ENCODE data around the gene ACSL1. TPM values are rescaled to one million over a fixed set of nuclear protein-coding genes. Genes with fewer than 3 reads are reported as not detected.

Gene ACSL1
- total and polyA plus RNA-seq, 9 of the 15 experiments (the other 6 are each of a cell fraction or from before 2014, with no cell fraction given), result 6.7 to 24.1 (median 15.0) TPM

DNA sequence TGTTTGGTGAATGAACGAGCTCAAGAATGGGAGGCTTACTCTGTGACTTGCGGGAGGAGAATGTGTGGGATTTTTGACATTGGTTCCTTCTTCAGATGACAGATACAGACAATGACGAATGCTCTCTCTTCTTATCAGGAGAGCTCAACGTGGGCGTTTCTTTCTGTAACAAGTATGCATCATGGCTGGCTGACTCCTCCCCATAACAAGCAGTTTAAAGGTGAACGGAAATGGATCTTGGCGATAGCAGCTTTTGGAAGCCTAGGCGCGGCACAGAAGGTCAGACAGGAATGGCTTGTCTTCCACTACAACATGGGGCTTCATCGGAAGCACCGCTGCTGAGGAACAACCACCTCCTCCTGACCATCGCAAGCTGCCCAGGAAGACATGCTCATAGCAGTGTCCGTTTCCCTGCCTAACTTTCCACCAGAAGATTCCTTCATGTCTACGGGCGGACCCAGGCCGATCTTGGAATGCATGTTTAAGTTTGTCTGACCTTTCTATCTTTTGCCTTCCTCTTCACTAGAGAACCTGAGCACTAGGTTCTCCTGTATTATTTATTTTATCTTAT lies 18.3 kb upstream of the ACSL1 start (continued):
- no peak for TF ChIP-seq E2F3 (CRISPR knock-in tag; IDR thresholded peaks at IDR 0.05)
- no peak for TF ChIP-seq THRAP3 (IDR thresholded peaks at IDR 0.05; ENCODE audit: borderline replicate concordance)
- TF ChIP-seq TAF1 (IDR thresholded peaks at IDR 0.05; ENCODE audit: control insufficient read depth, extremely low read depth, insufficient read depth, low read length, severe bottlenecking), result peak; percentile 61
- TF ChIP-seq MTA1 (IDR thresholded peaks at IDR 0.05; ENCODE audit: borderline replicate concordance), result no peak; the same call in none of the 2 replicates
- TF ChIP-seq CXXC5 (CRISPR knock-in tag; IDR thresholded peaks at IDR 0.05), result peak; percentile 38
- no peak for TF ChIP-seq MCM2 (IDR thresholded peaks at IDR 0.05; ENCODE audit: low read depth)
- TF ChIP-seq SRSF1 (IDR thresholded peaks at IDR 0.05; ENCODE audit: low read depth, low read length), result no peak
- TF ChIP-seq GATAD2B (IDR thresholded peaks at IDR 0.05; ENCODE audit: borderline replicate concordance), result peak; percentile 26; the same call in 1 of the 2 replicates
- no peak for TF ChIP-seq FOXK1 (CRISPR knock-in tag; IDR thresholded peaks at IDR 0.05; ENCODE audit: borderline replicate concordance)
- TF ChIP-seq SUPT5H (IDR thresholded peaks at IDR 0.05), result peak; percentile 85
- TF ChIP-seq MTA3 (IDR thresholded peaks at IDR 0.05; ENCODE audit: borderline replicate concordance), result peak; percentile 79
- no peak for TF ChIP-seq ARID2 (IDR thresholded peaks at IDR 0.05)
- TF ChIP-seq, protein P1, sequence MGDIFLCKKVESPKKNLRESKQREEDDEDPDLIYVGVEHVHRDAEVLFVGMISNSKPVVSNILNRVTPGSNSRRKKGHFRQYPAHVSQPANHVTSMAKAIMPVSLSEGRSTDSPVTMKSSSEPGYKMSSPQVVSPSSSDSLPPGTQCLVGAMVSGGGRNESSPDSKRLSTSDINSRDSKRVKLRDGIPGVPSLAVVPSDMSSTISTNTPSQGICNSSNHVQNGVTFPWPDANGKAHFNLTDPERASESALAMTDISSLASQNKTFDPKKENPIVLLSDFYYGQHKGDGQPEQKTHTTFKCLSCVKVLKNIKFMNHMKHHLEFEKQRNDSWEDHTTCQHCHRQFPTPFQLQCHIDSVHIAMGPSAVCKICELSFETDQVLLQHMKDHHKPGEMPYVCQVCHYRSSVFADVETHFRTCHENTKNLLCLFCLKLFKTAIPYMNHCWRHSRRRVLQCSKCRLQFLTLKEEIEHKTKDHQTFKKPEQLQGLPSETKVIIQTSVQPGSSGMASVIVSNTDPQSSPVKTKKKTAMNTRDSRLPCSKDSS (IDR thresholded peaks at IDR 0.05; ENCODE audit: low read depth, partially characterized antibody), result no peak
- TF ChIP-seq, protein P2, sequence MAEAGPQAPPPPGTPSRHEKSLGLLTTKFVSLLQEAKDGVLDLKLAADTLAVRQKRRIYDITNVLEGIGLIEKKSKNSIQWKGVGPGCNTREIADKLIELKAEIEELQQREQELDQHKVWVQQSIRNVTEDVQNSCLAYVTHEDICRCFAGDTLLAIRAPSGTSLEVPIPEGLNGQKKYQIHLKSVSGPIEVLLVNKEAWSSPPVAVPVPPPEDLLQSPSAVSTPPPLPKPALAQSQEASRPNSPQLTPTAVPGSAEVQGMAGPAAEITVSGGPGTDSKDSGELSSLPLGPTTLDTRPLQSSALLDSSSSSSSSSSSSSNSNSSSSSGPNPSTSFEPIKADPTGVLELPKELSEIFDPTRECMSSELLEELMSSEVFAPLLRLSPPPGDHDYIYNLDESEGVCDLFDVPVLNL (CRISPR knock-in tag; IDR thresholded peaks at IDR 0.05; ENCODE audit: low read depth), result no peak
- no peak for TF ChIP-seq ARHGAP35 (IDR thresholded peaks at IDR 0.05; ENCODE audit: partially characterized antibody)
- no peak for TF ChIP-seq POU5F1 (IDR thresholded peaks at IDR 0.05; ENCODE audit: borderline replicate concordance, low read depth, low read length, partially characterized antibody)
- TF ChIP-seq, protein P3, sequence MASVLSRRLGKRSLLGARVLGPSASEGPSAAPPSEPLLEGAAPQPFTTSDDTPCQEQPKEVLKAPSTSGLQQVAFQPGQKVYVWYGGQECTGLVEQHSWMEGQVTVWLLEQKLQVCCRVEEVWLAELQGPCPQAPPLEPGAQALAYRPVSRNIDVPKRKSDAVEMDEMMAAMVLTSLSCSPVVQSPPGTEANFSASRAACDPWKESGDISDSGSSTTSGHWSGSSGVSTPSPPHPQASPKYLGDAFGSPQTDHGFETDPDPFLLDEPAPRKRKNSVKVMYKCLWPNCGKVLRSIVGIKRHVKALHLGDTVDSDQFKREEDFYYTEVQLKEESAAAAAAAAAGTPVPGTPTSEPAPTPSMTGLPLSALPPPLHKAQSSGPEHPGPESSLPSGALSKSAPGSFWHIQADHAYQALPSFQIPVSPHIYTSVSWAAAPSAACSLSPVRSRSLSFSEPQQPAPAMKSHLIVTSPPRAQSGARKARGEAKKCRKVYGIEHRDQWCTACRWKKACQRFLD (CRISPR knock-in tag; IDR thresholded peaks at IDR 0.05), result no peak; the same call in 1 of the 2 replicates
- TF ChIP-seq ZNF174 (CRISPR knock-in tag; IDR thresholded peaks at IDR 0.05), result no peak
- no peak for TF ChIP-seq GATAD2A (IDR thresholded peaks at IDR 0.05)
- peak; percentile 38 for TF ChIP-seq RBBP5 (IDR thresholded peaks at IDR 0.05; ENCODE audit: borderline replicate concordance, insufficient read depth, low read length, poor library complexity, severe bottlenecking)
- no peak for TF ChIP-seq NELFE (IDR thresholded peaks at IDR 0.05; ENCODE audit: insufficient read depth, insufficient read length)
- TF ChIP-seq, protein P4, sequence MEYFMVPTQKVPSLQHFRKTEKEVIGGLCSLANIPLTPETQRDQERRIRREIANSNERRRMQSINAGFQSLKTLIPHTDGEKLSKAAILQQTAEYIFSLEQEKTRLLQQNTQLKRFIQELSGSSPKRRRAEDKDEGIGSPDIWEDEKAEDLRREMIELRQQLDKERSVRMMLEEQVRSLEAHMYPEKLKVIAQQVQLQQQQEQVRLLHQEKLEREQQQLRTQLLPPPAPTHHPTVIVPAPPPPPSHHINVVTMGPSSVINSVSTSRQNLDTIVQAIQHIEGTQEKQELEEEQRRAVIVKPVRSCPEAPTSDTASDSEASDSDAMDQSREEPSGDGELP (CRISPR knock-in tag; IDR thresholded peaks at IDR 0.05; ENCODE audit: borderline replicate concordance), result peak; percentile 20; the same call in 1 of the 2 replicates
- TF ChIP-seq, protein P5, sequence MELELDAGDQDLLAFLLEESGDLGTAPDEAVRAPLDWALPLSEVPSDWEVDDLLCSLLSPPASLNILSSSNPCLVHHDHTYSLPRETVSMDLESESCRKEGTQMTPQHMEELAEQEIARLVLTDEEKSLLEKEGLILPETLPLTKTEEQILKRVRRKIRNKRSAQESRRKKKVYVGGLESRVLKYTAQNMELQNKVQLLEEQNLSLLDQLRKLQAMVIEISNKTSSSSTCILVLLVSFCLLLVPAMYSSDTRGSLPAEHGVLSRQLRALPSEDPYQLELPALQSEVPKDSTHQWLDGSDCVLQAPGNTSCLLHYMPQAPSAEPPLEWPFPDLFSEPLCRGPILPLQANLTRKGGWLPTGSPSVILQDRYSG (tag; conservative IDR thresholded peaks at IDR 0.05; ENCODE audit: low read depth), result 0 out of 2 replicates have a peak, but pooled peaks have one; percentile 39

Data from K562 (cell line).